ENCODE data around the gene SLC43A2.

GRCh38 chr17:1625053-1625452, 3.6 kb downstream of the SLC43A2 start:
- TF ChIP-seq CTCF (IDR thresholded peaks at IDR 0.05 in 2 of 3, conservative IDR thresholded peaks at IDR 0.05 in 1 of 3; ENCODE audit: borderline replicate concordance in 1 of 3, insufficient read depth in 1 of 3, low read depth in 2 of 3, low read length in 2 of 3) (no peak), EZH2phosphoT487 (IDR thresholded peaks at IDR 0.05; ENCODE audit: borderline replicate concordance) (no peak), EZH2 (IDR thresholded peaks at IDR 0.05) (no peak), SIN3A (IDR thresholded peaks at IDR 0.05; ENCODE audit: low read depth) (no peak), MAX (IDR thresholded peaks at IDR 0.05) (no peak), YY1 (IDR thresholded peaks at IDR 0.05; ENCODE audit: extremely low read depth, insufficient replicate concordance, low read depth, low read length) (no peak), REST (IDR thresholded peaks at IDR 0.05; ENCODE audit: low read depth) (no peak)
